H1 (cell line): ENCODE measurements around the gene ZNF398. TPM values are rescaled to one million over a fixed set of nuclear protein-coding genes. Genes with fewer than 3 reads are reported as not detected.

Source experiments
- CTCF ChIA-PET: fragments of 300-600 bp; sonication (Branson Sonifier 250); formaldehyde crosslinking; loops from one replicate; lab custom pipeline; 2021; ENCODE audit not compliant: partially characterized antibody; lab: Charles Lee
- POLR2A ChIA-PET: fragments of 300-600 bp; sonication (Branson Sonifier 250); formaldehyde crosslinking; loops from one replicate; lab custom pipeline; 2021; ENCODE audit warnings: inconsistent platforms; ENCODE audit not compliant: partially characterized antibody; lab: Charles Lee
- DNase-seq, 2 experiments: peaks; one replicate each; pipeline versions ENCODE4 v3.0.0 to v3.0.0-alpha.2; 2010 to 2022; ENCODE audit warnings: low spot score in 2 of 2, low read depth in 1 of 2, mixed read lengths in 1 of 2
- FAIRE-seq: peaks from 2 replicates; lab custom pipeline; 2011; peaks lifted over from hg19 to GRCh38; lab: Jason Lieb, UNC
- H2AFZ ChIP-seq: 2 replicates; pipeline ENCODE4 v1.8.1; 2012; ENCODE audit warnings: low read length, inconsistent platforms
- H2AK5ac ChIP-seq: 2 replicates; pipeline ENCODE4 v1.6.1; 2013; ENCODE audit warnings: low read depth, low read length
- H2BK120ac ChIP-seq: replicated peaks from 2 replicates; pipeline ENCODE3; 2013; ENCODE audit warnings: low read depth, low read length, inconsistent platforms
- H2BK12ac ChIP-seq: 2 replicates; pipeline ENCODE4 v1.6.1; 2013; ENCODE audit warnings: low read depth, low read length
- H2BK15ac ChIP-seq: 2 replicates; pipeline ENCODE4 v1.6.1; 2013; ENCODE audit warnings: low read length
- H2BK20ac ChIP-seq: 2 replicates; pipeline ENCODE4 v1.6.1; 2013; ENCODE audit warnings: low read length
- H2BK5ac ChIP-seq: 2 replicates; pipeline ENCODE4 v1.6.1; 2013; ENCODE audit warnings: low read depth, low read length
- H3K14ac ChIP-seq: 2 replicates; pipeline ENCODE4 v1.6.1; 2013; ENCODE audit warnings: inconsistent platforms; ENCODE audit not compliant: insufficient read length
- H3K18ac ChIP-seq: 2 replicates; pipeline ENCODE4 v1.6.1; 2013; ENCODE audit warnings: low read length; ENCODE audit errors: extremely low read depth
- H3K23ac ChIP-seq: 2 replicates; pipeline ENCODE4 v1.6.1; 2013; ENCODE audit warnings: inconsistent platforms; ENCODE audit not compliant: insufficient read length
- H3K23me2 ChIP-seq: 2 replicates; pipeline ENCODE4 v1.6.1; 2013; ENCODE audit warnings: low read depth, low read length
- H3K27ac ChIP-seq: 2 replicates; pipeline ENCODE4 v1.6.1; 2011; ENCODE audit warnings: low read depth, low read length, inconsistent platforms
- H3K27me3 ChIP-seq, 4 experiments: replicated peaks in 1 of 4; 1 replicate in 1 of 4; 2 replicates in 3 of 4; pipeline versions ENCODE4 v1.6.1 to v1.8.1; 2011 to 2013; ENCODE audit warnings: low read length in 3 of 4, mild to moderate bottlenecking in 3 of 4, inconsistent platforms in 2 of 4, mixed read lengths in 2 of 4, moderate library complexity in 1 of 4; ENCODE audit not compliant: control insufficient read depth in 3 of 4, insufficient read depth in 3 of 4; ENCODE audit errors: extremely low read depth in 1 of 4
- H3K36me3 ChIP-seq, 4 experiments: 2 replicates each; pipeline versions ENCODE4 v1.6.1 to v1.8.1; 2011 to 2013; ENCODE audit warnings: mild to moderate bottlenecking in 4 of 4, low read length in 3 of 4, moderate library complexity in 2 of 4, control low read depth in 1 of 4, inconsistent platforms in 1 of 4; ENCODE audit not compliant: insufficient read depth in 4 of 4, control insufficient read depth in 2 of 4
- H3K4ac ChIP-seq: replicated peaks from 2 replicates; pipeline ENCODE3; 2013; ENCODE audit warnings: low read length, low read depth, mixed read lengths, inconsistent platforms; ENCODE audit not compliant: insufficient read length
- H3K4me1 ChIP-seq, 4 experiments: replicated peaks in 1 of 4; 1 replicate in 1 of 4; 2 replicates in 3 of 4; pipeline versions ENCODE4 v1.6.1 to v1.8.1; 2011 to 2013; ENCODE audit warnings: low read length in 3 of 4, inconsistent platforms in 2 of 4, mixed read lengths in 1 of 4; ENCODE audit not compliant: insufficient read depth in 4 of 4, control insufficient read depth in 3 of 4
- H3K4me2 ChIP-seq, 2 experiments: 2 replicates each; pipeline versions ENCODE4 v1.6.1 to v1.8.1; 2011 to 2013; ENCODE audit warnings: low read depth in 2 of 2, low read length in 2 of 2, control low read depth in 1 of 2, inconsistent platforms in 1 of 2, mild to moderate bottlenecking in 1 of 2; ENCODE audit not compliant: insufficient read depth in 1 of 2
- H3K4me3 ChIP-seq, 4 experiments: fragments of 200-600, 300-600 bp in 1 of 4; sonication (generic), shearing (Covaris generic), sonication (Bioruptor Twin) in 1 of 4; 2 replicates each; pipeline versions ENCODE4 v1.5.1 to v1.8.1; 2011 to 2016; ENCODE audit warnings: low read length in 4 of 4, low read depth in 3 of 4, control low read depth in 2 of 4, inconsistent platforms in 2 of 4, mild to moderate bottlenecking in 2 of 4, mixed read lengths in 1 of 4, moderate library complexity in 1 of 4; ENCODE audit not compliant: insufficient read depth in 2 of 4; ENCODE audit errors: extremely low read depth in 1 of 4
- H3K56ac ChIP-seq: replicated peaks from 2 replicates; pipeline ENCODE3; 2013; ENCODE audit warnings: low read depth, mild to moderate bottlenecking, mixed read lengths, low read length, inconsistent platforms; ENCODE audit not compliant: insufficient read length
- H3K79me1 ChIP-seq: 2 replicates; pipeline ENCODE4 v1.6.1; 2013; ENCODE audit warnings: low read depth, low read length, control low read depth
- H3K79me2 ChIP-seq, 2 experiments: 2 replicates each; pipeline versions ENCODE4 v1.6.1 to v1.8.1; 2012 to 2013; ENCODE audit warnings: low read length in 2 of 2, mild to moderate bottlenecking in 2 of 2, inconsistent platforms in 1 of 2; ENCODE audit not compliant: insufficient read depth in 2 of 2, control insufficient read depth in 1 of 2
- H3K9ac ChIP-seq, 4 experiments: replicated peaks in 1 of 4; 1 replicate in 1 of 4; 2 replicates in 3 of 4; pipeline versions ENCODE4 v1.6.1 to v1.8.1; 2011 to 2013; ENCODE audit warnings: low read depth in 3 of 4, low read length in 3 of 4, control low read depth in 2 of 4, mild to moderate bottlenecking in 2 of 4, moderate library complexity in 2 of 4, inconsistent platforms in 1 of 4; ENCODE audit errors: extremely low read depth in 1 of 4
- H3K9me3 ChIP-seq, 2 experiments: 2 replicates each; pipeline versions ENCODE4 v1.6.1 to v1.8.1; 2012 to 2013; ENCODE audit warnings: mild to moderate bottlenecking in 2 of 2, moderate library complexity in 2 of 2, control low read depth in 1 of 2, inconsistent platforms in 1 of 2, low read depth in 1 of 2, low read length in 1 of 2, mixed read lengths in 1 of 2; ENCODE audit not compliant: insufficient read depth in 2 of 2
- H4K20me1 ChIP-seq, 2 experiments: replicated peaks in 1 of 2; 2 replicates each; pipeline versions ENCODE3 to v1.8.1; 2011 to 2013; ENCODE audit warnings: inconsistent platforms in 2 of 2, low read length in 2 of 2, mild to moderate bottlenecking in 1 of 2; ENCODE audit not compliant: insufficient read depth in 2 of 2, control insufficient read depth in 1 of 2
- H4K5ac ChIP-seq: 2 replicates; pipeline ENCODE4 v1.6.1; 2013; ENCODE audit warnings: low read length, low read depth, mixed read lengths, inconsistent platforms; ENCODE audit not compliant: insufficient read length
- H4K8ac ChIP-seq: 2 replicates; pipeline ENCODE4 v1.8.0; 2013; ENCODE audit warnings: mild to moderate bottlenecking, moderate library complexity, low read length, inconsistent platforms; ENCODE audit not compliant: insufficient read depth; ENCODE audit errors: extremely low read depth
- H4K91ac ChIP-seq: replicated peaks from 2 replicates; pipeline ENCODE3; 2013; ENCODE audit warnings: low read length, mixed read lengths, inconsistent platforms; ENCODE audit not compliant: insufficient read length
- HDAC2 ChIP-seq, 2 experiments: fragments of 300-600 bp in 1 of 2; sonication (generic) in 1 of 2; IDR thresholded peaks; 2 replicates each; pipeline ENCODE4 v1.6.1; 2011 to 2012; ENCODE audit warnings: low read depth in 2 of 2, low read length in 2 of 2, mild to moderate bottlenecking in 2 of 2, moderate library complexity in 2 of 2, borderline replicate concordance in 1 of 2, inconsistent platforms in 1 of 2
- POLR2AphosphoS5 ChIP-seq: IDR thresholded peaks from 2 replicates; pipeline ENCODE4 v1.6.1; 2011; ENCODE audit warnings: low read depth, low read length
- RAD21 ChIP-seq, 2 experiments: IDR thresholded peaks in 1 of 2; conservative IDR thresholded peaks in 1 of 2; 2 replicates each; pipeline ENCODE4 v1.6.1; 2011; ENCODE audit warnings: low read depth in 2 of 2, low read length in 2 of 2, improper control_type of control experiment in 1 of 2, inconsistent platforms in 1 of 2, mild to moderate bottlenecking in 1 of 2, moderate library complexity in 1 of 2
- SIN3A ChIP-seq, 2 experiments: IDR thresholded peaks in 1 of 2; conservative IDR thresholded peaks in 1 of 2; 2 replicates each; pipeline ENCODE4 v1.6.1; 2011 to 2012; ENCODE audit warnings: low read length in 2 of 2, improper control_type of control experiment in 1 of 2, low read depth in 1 of 2, mild to moderate bottlenecking in 1 of 2
- WGBS, 2 experiments: shearing (Covaris generic) in 1 of 2; methylation state at CpG; one replicate each; pipeline versions ENCODE4 v1.1.6 to v1.1.7; 2013 to 2015; ENCODE audit warnings: low lambda C conversion rate in 2 of 2, mixed read lengths in 2 of 2, inconsistent platforms in 1 of 2, low coverage in 1 of 2, missing lambda C conversion rate in 1 of 2; ENCODE audit not compliant: insufficient replicate concordance in 2 of 2, insufficient coverage in 1 of 2, insufficient read length in 1 of 2; ENCODE audit errors: extremely low coverage in 1 of 2, missing lambda C conversion rate in 1 of 2; 5-methylcytosine and 5-hydroxymethylcytosine counted together
- polyA plus RNA-seq, 7 experiments: library from polyadenylated mRNA; depleted of rRNA in 3 of 7; stranded (reverse) in 5 of 7; unstranded in 2 of 7; fragments of >200 nt in 5 of 7; fragments of 200-250 nt in 2 of 7; gene quantifications; 1 replicate in 5 of 7; 2 replicates in 1 of 7; 4 replicates in 1 of 7; pipeline versions ENCODE4 v1.2.1 to v1.2.3, GENCODE V29; 2011 to 2013; ENCODE audit warnings: missing spikeins in 2 of 7, mixed read lengths in 2 of 7
- total RNA-seq: library from RNA; stranded (reverse); fragmentation: NEBNext Ultra II Directional; extraction: Animal tissue kit (Norgen Biotek cat#: 25700); gene quantifications from 2 replicates; pipeline ENCODE4 v1.2.1, GENCODE V29; 2021
- TF ChIP-seq, protein P1 (sequence below): IDR thresholded peaks from 2 replicates; pipeline ENCODE4 v1.6.1; 2012; ENCODE audit warnings: inconsistent platforms

Gene ZNF398
- total and polyA plus RNA-seq, 2 of the 8 experiments (the other 6 are each of a cell fraction or from before 2014, with no cell fraction given) = 52.7 to 63.5 TPM

- Histone ChIP-seq H2BK5ac (no peak overlapping the region), H3K4me1 (peaks cover 0 to 9% (median 2%) of the 10 kb centered on the region in 4 experiments; a peak in 5 of 7 replicates), H3K4ac (no peak overlapping the region), H3K23ac (no peak overlapping the region), H3K9me3 (no peaks in the 10 kb centered on the region), H3K4me2 (no peak overlapping the region), H2BK15ac (no peak overlapping the region), H2BK120ac (no peak overlapping the region)
- FAIRE-seq = no peak
- TF ChIP-seq, protein P1, sequence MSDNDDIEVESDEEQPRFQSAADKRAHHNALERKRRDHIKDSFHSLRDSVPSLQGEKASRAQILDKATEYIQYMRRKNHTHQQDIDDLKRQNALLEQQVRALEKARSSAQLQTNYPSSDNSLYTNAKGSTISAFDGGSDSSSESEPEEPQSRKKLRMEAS = no peak
- TF ChIP-seq HDAC2 (IDR thresholded peaks at IDR 0.05; ENCODE audit: borderline replicate concordance in 1 of 2, low read depth in 2 of 2, low read length in 2 of 2) (no peak), RAD21 (IDR thresholded peaks at IDR 0.05 in 1 of 2, conservative IDR thresholded peaks at IDR 0.05 in 1 of 2; ENCODE audit: low read depth in 2 of 2, low read length in 2 of 2) (no peak), POLR2AphosphoS5 (no peak), SIN3A (conservative IDR thresholded peaks at IDR 0.05 in 1 of 2, IDR thresholded peaks at IDR 0.05 in 1 of 2; ENCODE audit: low read depth in 1 of 2, low read length in 2 of 2) (no peak)
- TF ChIP-seq, all 59 proteins: peak for 0
- H4K20me1 ChIP-seq = peaks cover 5 to 9% of the 10 kb centered on the region in 2 experiments
- CTCF ChIA-PET = interaction anchor here (1.1 to 2.4 kb wide), 4 partner anchors 11 to 204 kb away, joined by 3 to 9 read pairs (median 4); partner anchors contain the start of gene ZNF282
- no peak overlapping the region for H3K9ac ChIP-seq
- H3K56ac ChIP-seq = no peak overlapping the region
- no peak overlapping the region for H4K8ac ChIP-seq
- POLR2A ChIA-PET = interaction anchor here (0.9 kb wide), 1 partner anchor 12 kb away, joined by 4 read pairs; the partner anchor contains the start of gene ZNF282
- no peak overlapping the region for H3K27ac ChIP-seq
- peaks cover 7% of the 10 kb centered on the region for H3K79me1 ChIP-seq
- H3K27me3 ChIP-seq = no peaks in the 10 kb centered on the region
- WGBS, 2 experiments = 86% methylated on average over 33 of the region's 35 CpGs; no CpG with 5 or more reads in 1 of the 2 experiments
- H3K23me2 ChIP-seq = no peaks in the 10 kb centered on the region
- no peak overlapping the region for H3K4me3 ChIP-seq
- no peak overlapping the region for H2BK20ac ChIP-seq
- H3K36me3 ChIP-seq = peaks cover 34 to 78% (median 59%) of the 10 kb centered on the region in 4 experiments
- H2BK12ac ChIP-seq = no peak overlapping the region
- H4K91ac ChIP-seq = no peak overlapping the region
- no peak overlapping the region for H3K14ac ChIP-seq
- no peak for DNase-seq
- peaks cover 0 to 15% of the 10 kb centered on the region in 2 experiments; a peak in 3 of 4 replicates for H3K79me2 ChIP-seq
- H2AFZ ChIP-seq = no peak overlapping the region
- H2AK5ac ChIP-seq = no peak overlapping the region
- H4K5ac ChIP-seq = no peak overlapping the region
- no peak overlapping the region for H3K18ac ChIP-seq
Observed at GRCh38 chr7:149207324-149208035, 60.2 kb downstream of the ZNF398 start.
